Right renal cortex interstitium (tissue), 3 donors: ENCODE data around the gene ZNF354B. TPM values are rescaled to one million over a fixed set of nuclear protein-coding genes. Genes with fewer than 3 reads are reported as not detected.
A peak's percentile ranks its signal among the peaks of the same experiment; 100 is the strongest.
"Not testable (repeated sequence)": the region's sequence is repeated elsewhere in the genome, so short reads cannot be mapped to it uniquely, and the experiment has no call there.

Experiments used
- DNase-seq, 3 donors: peaks; one replicate each; pipeline ENCODE4 v3.0.0-alpha.2; 2013; ENCODE audit warnings: low read depth in 3 of 3, low spot score in 2 of 3
- polyA plus RNA-seq, 3 donors: library from polyadenylated mRNA; unstranded; fragments of 120-200 nt; gene quantifications; one replicate each; pipeline ENCODE4 v1.2.1, GENCODE V29; 2013; ENCODE audit not compliant: insufficient read length in 3 of 3

The ZNF354B gene
- polyA plus RNA-seq, 3 donors, result 19.2 to 26.1 (median 20.0) TPM

GRCh38 chr5:178872302-178872701 lies 12.5 kb downstream of the ZNF354B start:
- no peak for DNase-seq

GRCh38 chr5:178883115-178883694 lies 23.5 kb downstream of the ZNF354B start:
- DNase-seq, result not testable (repeated sequence)

DNA sequence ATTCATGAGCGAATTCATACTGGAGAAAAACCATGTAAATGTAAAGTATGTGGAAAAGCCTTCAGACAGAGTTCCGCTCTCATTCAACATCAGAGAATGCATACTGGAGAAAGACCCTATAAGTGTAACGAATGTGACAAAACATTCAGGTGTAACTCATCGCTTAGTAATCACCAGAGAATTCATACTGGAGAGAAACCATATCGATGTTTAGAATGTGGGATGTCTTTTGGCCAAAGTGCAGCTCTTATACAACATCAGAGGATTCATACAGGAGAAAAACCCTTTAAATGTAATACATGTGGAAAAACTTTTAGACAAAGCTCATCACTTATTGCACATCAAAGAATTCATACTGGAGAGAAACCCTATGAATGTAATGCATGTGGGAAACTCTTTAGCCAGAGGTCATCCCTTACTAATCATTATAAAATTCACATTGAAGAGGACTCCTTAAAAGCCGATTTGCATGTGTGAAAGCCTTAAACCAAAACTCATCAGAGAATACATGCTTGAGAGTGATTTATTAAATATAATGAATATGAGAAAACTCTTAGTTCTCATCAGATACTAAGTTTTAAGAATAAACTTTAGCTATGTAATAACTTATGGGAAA lies 24.2 kb downstream of the ZNF354B start:
- no peak for DNase-seq

DNA sequence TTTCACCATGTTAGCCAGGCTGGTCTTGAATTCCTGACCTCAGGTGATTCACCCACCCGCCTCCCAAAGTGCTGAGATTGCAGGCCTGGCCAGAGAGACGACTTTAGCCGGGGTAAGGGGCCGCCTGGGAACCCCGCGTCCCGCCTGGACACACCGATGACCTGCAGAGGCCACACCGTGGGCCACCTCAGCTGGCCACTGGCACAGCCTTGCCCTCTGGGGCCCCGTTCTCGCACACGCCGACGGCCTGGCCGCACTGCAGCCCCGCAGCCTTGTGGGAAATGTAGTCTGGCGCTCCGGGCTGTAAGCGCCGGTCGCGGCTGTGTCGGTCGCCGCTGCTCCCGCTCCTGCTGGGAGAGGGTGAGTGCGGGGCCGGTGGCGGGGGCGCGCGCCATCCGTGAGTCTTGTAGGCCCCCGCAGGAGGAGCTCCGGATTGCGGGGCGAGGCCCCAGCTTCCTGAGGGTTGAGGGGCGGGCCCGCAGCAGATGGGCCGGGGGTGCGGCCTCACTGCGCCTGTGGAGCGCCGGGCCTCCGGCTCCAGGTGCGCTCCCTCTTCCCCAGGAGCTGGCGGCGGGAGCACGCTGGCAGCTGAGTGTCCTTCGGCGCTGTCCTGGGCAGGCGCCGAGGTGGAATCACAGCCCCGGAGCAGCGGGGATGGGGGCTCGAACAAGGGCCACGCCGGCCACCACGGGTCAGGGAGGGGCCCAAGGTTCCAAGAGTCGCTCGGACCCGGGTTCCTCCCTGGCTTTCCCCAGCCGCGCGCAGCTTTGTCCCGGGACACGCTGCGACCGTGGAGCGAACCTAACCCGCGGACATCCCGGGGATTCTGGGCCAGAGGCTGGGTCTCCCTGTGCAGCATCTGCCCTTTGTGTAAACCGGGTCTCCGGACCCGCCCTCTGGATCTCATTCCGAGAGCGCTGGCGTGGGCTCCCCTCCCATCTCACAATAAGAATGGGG lies 36.1 kb downstream of the ZNF354B start, which contains the start of gene ZFP2:
TSS of gene ZFP2 (plus strand) at position 299 of the 957 bp plus-strand sequence. CDS start 35,401 bp downstream, outside the sequence.
- peak; percentile 31 to 52 (median 37) for DNase-seq

- DNase-seq, result no peak
These were observed 39.5 kb downstream of the ZNF354B start for GRCh38 chr5:178899289-178899688.

- no peak for DNase-seq
These were observed 43.1 kb downstream of the ZNF354B start for GRCh38 chr5:178902849-178903248.

DNA sequence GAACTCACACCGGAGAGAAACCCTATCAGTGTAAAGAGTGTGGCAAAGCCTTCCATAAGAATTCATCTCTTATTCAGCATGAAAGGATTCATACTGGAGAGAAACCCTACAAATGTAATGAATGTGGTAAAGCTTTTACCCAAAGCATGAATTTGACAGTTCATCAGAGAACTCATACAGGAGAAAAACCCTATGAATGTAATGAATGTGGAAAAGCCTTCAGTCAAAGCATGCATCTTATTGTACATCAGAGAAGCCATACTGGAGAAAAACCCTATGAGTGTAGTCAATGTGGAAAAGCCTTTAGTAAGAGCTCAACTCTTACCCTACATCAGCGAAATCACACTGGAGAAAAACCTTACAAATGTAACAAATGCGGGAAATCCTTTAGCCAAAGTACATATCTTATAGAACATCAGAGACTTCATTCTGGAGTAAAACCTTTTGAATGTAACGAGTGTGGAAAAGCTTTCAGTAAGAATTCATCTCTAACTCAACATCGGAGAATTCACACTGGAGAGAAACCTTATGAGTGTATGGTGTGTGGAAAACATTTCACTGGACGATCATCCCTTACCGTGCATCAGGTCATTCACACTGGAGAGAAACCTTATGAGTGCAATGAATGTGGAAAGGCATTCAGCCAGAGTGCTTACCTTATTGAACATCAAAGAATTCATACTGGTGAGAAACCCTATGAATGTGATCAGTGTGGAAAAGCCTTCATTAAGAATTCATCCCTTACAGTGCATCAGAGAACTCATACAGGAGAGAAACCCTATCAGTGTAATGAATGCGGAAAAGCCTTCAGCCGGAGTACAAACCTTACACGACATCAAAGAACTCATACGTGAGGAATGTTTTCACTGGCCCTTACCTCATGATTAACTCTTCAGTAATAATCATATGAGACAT lies 72.3 kb downstream of the ZNF354B start:
- no peak for DNase-seq

Other genes starting within 250 kb of the ZNF354B start
- gene CLK4, start 232.9 kb upstream of the ZNF354B start, polyA plus RNA-seq, result 10 to 100 TPM; 67.2 to 75.2 (median 69.1) TPM
- gene ZNF354A, start 129.3 kb upstream of the ZNF354B start, polyA plus RNA-seq, result 10 to 100 TPM; 22.6 to 24.6 (median 22.8) TPM
- gene ZFP2, start 36.0 kb downstream of the ZNF354B start, polyA plus RNA-seq, result 1 to 10 TPM; 7.7 to 8.5 (median 8.1) TPM
- gene ZNF454, start 81.2 kb downstream of the ZNF354B start, polyA plus RNA-seq, result 1 to 10 TPM; 5.9 to 6.3 (median 6.0) TPM
- under 1 TPM; 0.46 to 0.54 (median 0.52) TPM for gene GRM6, start 135.4 kb downstream of the ZNF354B start, polyA plus RNA-seq
- 1 to 10 TPM; 8.4 to 9.9 (median 8.8) TPM for gene ZNF879, start 163.9 kb downstream of the ZNF354B start, polyA plus RNA-seq
- 10 to 100 TPM; 16.8 to 20.0 (median 18.2) TPM for gene ZNF354C, start 200.4 kb downstream of the ZNF354B start, polyA plus RNA-seq